Suprapubic skin (tissue), 4 donors: ENCODE measurements around the gene ADAM11.

Source experiments
- EP300 ChIP-seq: sonication (generic); formaldehyde crosslinking; IDR thresholded peaks from one replicate; pipeline ENCODE4 v1.6.1; 2017; ENCODE audit warnings: antibody characterized with exemption
- POLR2A ChIP-seq, 2 donors: fragments of 450-650 bp; IDR thresholded peaks; one replicate each; pipeline ENCODE4 v1.6.1; 2017; ENCODE audit warnings: antibody characterized with exemption in 2 of 2, mild to moderate bottlenecking in 2 of 2, moderate library complexity in 2 of 2
- POLR2AphosphoS5 ChIP-seq, 3 donors: sonication (generic); formaldehyde crosslinking; IDR thresholded peaks; one replicate each; pipeline ENCODE4 v1.6.1; 2017; ENCODE audit warnings: antibody characterized with exemption in 3 of 3
- TF ChIP-seq, protein P1 (sequence below), 2 donors: fragments of 200-600 bp in 1 of 2; fragments of 450-650 bp in 1 of 2; sonication (generic) in 1 of 2; IDR thresholded peaks; one replicate each; pipeline ENCODE4 v1.5.1; 2016 to 2019; ENCODE audit warnings: antibody characterized with exemption in 2 of 2, mild to moderate bottlenecking in 1 of 2, moderate library complexity in 1 of 2

DNA sequence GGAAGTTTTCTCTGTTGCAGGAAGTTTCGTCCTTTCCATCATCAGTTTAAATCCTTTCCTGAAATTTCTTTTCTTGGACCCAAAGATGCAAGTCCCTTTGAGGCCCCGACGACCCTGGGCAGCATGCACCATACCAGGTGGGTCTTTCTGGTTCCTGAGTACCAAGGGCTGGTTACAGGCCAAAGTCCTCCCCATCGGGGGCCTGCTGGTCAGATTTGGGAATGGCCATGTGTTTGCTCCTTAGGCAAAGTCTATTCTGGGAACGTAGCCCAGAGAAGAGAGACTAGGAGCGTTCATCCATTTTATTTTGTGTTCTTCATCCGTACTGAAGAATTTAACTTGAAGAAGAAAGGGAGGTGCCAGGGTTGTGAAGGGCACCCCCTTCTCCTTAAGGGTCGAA lies 17.5 kb upstream of the ADAM11 start:
- no peak for TF ChIP-seq POLR2A (IDR thresholded peaks at IDR 0.05)
- TF ChIP-seq, protein P1, sequence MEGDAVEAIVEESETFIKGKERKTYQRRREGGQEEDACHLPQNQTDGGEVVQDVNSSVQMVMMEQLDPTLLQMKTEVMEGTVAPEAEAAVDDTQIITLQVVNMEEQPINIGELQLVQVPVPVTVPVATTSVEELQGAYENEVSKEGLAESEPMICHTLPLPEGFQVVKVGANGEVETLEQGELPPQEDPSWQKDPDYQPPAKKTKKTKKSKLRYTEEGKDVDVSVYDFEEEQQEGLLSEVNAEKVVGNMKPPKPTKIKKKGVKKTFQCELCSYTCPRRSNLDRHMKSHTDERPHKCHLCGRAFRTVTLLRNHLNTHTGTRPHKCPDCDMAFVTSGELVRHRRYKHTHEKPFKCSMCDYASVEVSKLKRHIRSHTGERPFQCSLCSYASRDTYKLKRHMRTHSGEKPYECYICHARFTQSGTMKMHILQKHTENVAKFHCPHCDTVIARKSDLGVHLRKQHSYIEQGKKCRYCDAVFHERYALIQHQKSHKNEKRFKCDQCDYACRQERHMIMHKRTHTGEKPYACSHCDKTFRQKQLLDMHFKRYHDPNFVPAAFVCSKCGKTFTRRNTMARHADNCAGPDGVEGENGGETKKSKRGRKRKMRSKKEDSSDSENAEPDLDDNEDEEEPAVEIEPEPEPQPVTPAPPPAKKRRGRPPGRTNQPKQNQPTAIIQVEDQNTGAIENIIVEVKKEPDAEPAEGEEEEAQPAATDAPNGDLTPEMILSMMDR (IDR thresholded peaks at IDR 0.05), result no peak
- TF ChIP-seq EP300, result no peak
- no peak for TF ChIP-seq POLR2AphosphoS5 (IDR thresholded peaks at IDR 0.05)
